Activated T-cell treated with anti-CD3 and anti-CD28 coated beads, Interleukin-2, amount 50 U/mL, for 1 hour (primary cell): ENCODE results near the gene ARHGAP35.
"Not testable (repeated sequence)": the region's sequence is repeated elsewhere in the genome, so short reads cannot be mapped to it uniquely, and the experiment has no call there.

ENCODE experiments used
- DNase-seq: peaks from one replicate; pipeline ENCODE4 v3.0.0-alpha.2; 2020

The ARHGAP35 gene

DNA sequence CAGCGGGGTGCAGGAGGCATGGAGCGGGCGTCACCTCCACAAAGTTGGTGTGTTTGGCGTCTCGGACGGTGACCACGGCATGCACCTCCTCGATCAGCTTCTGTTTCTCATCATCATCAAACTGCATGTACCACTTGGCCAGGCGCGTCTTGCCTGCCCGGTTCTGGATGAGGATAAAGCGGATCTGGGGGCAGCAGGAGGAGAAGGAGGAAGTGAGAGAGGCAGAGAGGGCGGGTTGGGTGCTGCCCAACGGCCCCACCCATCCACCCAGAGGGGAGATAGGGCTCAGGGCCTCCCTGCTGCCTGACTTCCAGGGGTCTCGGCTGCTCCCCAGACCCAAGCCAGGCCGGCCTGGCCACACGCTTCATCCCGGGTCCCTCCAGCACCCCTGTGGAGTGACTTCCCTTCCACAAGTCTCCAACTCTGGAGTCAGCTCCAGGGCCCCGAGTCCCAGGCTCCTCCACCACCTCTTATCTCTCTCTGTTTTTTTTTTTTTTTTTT lies 14.8 kb upstream of the ARHGAP35 start:
- DNase-seq, result no peak

DNA sequence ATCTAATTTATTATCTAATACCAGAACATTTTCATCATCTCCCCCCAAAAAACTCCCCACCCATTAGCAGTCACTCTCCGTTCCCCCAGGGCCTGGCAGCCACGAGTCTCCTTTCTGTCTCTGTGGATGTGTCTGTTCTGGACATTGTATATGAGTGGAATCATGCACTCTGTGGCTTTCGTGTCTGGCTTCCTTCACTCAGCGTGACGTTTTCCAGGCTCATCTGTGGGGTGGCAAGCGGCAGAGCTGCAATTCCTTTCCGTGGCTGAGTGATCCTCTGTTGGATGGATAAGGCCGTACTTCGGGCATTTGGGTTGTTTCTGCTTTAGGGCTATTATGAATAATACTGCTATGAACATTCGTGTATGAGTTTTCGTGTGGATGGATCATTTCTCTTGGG lies 13.3 kb upstream of the ARHGAP35 start:
- no peak for DNase-seq

DNA sequence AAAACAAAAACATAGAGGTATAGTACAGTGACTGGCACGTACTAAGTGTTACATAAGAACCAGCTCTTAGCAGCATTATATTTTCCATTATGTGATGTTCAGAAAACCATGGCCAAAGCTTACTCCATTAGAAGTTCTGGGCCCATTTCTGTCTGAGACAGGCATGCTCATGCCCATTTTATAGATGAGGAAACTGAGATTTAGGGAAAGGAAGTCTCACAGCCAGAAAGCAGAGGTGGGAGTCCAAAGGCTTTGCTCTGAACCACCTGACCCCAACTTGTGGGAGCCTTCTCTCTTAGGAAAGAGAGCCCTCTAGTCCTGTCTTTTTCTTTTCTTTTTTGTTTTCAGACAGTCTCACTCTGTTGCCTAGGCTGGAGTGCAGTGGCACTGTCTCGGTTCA lies 12.4 kb upstream of the ARHGAP35 start:
- DNase-seq, result no peak

DNA sequence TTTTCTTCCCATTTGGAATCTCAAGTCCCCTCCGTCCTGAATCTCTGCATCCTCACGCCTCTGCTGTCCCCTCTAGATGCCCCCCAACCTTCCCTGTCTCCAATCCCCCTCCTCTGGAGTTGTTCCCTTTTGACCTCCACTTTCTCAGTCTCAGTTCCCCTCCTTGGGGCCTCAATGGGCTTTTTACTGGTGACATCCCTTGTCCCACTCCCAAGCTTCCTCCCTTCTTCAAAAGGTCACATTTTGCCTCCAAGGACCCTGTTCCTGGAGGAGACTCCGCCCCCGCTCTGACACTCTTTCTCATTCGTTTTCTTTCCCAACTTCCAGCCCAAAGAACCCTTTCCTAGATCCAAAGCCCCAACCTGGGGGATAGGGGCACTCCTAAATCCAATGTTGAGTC lies 11.2 kb upstream of the ARHGAP35 start:
- DNase-seq, result no peak

DNA sequence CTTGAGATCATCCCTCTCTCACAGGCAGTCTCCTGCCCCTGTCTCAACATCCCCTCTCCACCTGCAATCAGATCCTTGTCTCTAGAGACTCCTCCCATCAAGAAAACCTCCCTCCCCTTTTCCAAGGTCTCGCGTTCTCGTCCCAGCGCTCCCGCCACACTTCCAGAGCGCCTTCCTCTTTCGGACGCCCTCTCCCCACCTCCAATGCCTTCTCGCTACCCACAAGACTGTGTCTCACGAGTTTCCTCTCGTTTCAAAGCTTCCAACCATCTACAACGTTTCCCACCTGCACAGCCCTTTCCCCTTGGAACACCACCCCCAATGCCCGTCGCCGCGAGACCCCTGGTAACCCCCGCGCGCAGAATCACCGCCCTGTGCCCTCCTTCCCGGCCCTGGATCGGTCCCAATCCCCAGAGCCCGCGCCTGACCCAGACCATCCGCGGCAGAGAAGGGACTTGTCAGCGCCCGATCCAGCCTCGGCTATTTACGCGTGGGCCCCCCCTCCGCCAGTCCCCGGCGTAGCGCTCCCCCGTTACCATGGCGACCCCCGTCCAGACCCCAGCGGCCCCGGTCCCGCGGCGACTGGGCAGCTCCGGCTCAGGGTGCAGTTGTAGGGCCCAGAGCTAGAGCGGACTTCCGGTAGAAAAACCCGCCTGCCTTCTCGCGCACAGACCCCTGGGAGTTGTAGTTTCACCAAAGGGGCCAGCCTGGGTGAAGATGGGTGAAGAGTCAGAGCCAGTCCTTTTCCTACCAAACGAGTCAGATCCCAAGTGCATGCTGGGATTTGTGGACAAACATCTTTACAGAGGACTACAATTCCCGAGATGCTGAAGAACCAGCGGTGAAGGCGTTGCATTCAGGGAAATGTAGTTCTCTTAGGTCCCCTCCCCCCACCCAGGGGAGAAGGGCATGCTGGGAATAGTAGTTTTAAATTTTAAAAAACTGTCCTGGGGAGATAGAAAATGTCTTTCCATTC lies 10.3 kb upstream of the ARHGAP35 start, which contains the start of gene AP2S1:
TSS of gene AP2S1 (minus strand) at position 619 of the 976 bp plus-strand sequence. CDS start at position 539, 80 bp downstream.
- peak; percentile 89 for DNase-seq

DNA sequence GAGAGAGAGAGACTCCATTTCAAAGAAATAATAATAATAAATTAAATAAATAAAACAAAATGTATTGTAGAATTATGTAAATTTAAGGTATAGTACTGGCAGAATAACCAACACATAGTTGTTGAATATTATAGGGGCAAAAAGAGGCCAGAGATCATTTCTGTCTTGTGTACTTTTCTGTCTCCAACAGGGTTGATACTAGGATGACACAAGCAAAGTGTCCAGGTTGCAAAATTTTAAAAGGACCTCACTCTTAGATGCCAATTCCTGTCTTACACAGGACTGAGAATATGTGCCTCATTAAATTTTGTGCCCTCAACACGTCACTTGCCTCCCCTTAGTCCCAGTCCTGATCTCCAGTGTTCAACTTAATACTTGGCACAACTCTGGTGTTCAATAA lies 8.0 kb upstream of the ARHGAP35 start:
- no peak for DNase-seq

DNA sequence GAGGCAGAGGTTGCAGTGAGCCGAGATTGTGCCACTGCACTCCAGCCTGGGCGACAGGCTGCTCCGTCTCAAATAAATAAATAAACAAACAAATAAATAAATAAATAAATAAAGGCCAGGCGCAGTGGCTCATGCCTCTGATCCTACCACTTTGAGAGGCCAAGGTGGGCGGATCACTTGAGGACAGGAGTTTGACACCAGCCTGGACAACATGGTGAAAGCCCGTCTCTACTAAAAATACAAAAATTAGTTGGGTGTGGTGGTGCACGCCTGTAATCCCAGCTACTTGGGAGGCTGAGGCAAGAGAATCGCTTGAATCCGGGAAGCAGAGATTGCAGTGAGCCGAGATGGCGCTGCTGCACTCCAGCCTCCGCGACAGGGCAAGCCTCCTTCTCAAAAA lies 6.1 kb upstream of the ARHGAP35 start:
- DNase-seq, result not testable (repeated sequence)

DNA sequence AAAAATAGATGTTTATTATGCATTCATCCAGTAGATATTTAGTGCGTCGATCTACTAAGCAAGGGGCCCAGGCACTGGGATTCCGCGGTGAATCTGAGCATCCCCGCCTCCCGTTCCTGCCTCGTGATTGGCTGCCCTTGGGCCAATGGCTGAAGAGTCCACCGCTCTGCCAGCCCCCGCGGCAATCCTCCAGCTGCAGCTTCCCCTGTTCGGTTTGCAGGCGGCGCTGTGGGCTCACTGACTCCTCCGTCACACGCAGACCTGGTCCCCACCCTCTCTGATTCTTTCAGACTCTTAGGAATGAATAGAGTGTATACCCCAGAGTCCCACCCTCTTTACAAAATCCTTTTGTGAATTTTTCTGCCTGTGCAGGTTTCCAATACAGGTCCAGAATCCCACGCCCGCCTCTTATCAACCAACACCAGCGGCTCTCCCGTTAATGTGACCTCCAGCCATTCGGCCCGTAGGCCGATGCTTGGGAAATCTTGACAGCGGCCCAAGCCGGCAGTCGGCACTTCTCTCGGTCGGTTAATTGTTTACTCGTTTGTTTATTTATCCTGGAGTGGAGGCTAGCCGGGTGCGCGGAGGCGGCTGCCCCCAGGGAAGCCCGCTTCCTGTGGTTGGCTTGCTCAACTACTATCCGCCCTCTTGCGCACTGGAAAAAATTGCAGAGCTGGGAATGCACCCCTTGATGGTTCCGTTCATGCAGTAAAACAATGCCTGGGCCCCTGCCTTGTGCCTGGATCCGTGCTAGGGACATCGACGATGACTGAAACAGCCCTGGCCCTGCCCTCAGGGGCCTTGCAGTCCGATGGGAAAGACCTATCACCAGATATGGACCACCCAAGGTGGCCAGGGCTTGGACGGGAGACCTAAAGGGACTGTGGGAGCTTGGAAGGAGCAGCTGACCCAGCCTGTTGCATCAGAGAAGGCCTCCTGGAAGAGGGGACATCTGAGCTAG lies 4.5 kb upstream of the ARHGAP35 start:
- DNase-seq, result peak; percentile 88

DNA sequence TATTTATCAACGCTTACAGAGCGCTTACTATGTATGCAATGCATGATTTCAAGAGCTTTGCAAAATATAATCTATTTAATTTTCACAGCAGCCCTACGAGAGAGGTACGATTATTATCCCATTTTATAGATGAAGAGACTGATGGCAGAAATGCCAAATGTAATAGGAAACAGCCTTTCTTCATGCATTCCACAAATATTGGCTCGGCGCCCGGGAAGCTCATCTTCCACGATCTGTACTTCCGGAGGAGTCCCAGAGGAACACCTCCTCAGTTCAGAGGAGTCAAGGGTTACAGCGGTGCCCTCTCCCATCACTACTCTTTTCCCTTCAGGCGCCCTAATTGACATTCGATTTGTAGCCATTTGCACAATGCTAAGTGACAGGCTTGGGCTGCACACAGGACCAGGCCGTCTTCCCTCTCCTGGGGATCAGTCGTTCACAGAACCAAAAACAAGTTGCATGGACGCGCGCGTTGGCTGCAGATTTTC lies 1.1 kb upstream of the ARHGAP35 start:
- no peak for DNase-seq

DNA sequence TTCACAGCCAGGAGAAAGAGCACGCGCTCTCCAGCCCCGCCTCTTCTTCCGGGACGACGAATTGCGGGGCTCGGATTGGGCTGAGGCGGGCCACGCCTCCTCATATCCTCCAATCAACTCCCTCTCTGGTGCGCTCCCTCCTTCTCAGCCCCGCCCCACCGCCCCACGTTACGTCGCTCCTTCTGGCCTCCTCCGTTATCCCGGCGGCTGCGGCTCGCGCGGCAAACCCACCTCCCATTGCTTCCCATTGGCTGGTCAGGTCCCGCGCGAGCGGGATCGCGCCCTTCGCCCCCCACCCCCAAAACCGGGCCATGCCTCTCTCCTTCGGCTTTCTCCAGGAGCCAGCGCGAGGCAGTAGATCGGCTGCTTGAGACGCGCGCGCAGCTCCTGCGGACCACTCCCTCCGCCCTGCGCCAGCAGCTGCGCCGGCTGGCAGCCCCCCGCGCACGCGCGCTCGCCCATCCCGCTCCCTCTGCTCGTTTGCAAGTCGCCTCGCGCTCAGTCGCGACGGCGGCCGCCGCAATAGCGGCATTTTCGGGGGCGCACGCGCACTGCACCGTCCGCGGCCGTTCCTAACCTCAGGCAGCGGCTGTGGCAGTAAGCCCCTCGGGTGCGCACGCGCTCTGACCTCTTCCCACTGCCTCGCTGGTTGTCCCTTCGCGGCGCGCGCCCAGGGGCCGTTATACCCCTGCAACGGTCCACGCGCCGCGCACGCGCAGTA lies 512 bp upstream of the ARHGAP35 start:
- peak; percentile 91 for DNase-seq

DNA sequence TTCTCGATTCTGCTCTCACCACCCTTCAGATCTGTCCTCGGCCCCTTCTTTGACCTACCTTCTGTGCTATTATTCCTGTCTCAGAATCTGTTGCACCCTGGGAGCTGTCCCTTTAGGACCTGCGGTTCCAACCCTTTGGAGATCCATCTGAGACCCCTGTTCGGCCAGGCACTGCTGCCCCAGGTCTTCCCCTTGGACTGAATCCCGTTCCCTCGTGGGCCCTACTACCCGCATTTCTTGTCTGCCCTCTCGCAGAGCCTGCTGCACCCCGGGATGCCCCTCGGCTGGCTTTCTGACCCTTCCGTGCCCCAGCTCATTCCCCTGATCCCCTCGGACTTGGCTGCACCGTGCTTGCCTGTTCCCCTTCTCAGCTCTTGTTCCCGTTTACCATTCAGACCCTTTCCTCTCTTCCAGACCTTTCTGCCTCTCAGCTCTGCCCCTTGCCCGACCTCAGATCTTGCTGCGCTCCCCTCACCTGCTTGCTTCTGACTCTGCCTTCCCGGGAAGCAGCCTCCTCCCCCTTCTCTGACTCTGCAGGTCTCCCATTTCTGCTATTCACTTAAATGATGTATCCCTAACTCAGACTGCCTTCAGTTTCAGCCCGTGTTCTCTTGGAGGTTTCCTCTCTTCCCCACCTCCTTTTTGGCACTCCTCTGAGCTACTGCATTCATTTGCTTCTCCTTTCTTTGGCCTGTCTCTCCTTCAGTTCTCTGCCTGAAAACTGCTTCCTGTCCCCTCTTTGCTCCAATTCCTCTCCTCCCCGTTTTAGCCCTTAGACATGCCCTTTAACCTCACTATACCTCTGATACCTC lies 1.1 kb downstream of the ARHGAP35 start:
- DNase-seq, result peak; percentile 28

DNA sequence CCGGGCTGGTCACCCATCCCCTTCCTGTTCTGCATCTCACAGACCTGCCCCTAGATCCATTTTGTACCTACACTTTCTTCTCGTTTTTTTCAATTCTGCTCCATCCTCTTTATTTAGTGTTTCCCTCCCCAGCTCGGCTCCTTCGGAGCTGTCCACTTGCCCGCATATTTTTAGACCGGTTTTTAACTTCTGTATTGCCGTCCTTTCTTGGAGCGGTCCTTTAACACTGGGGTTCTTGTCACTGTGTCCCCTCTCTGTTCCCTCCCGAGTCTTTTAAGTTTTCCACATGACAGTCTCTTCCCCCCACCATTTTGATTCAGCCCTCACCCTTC lies 1.7 kb downstream of the ARHGAP35 start:
- no peak for DNase-seq

DNA sequence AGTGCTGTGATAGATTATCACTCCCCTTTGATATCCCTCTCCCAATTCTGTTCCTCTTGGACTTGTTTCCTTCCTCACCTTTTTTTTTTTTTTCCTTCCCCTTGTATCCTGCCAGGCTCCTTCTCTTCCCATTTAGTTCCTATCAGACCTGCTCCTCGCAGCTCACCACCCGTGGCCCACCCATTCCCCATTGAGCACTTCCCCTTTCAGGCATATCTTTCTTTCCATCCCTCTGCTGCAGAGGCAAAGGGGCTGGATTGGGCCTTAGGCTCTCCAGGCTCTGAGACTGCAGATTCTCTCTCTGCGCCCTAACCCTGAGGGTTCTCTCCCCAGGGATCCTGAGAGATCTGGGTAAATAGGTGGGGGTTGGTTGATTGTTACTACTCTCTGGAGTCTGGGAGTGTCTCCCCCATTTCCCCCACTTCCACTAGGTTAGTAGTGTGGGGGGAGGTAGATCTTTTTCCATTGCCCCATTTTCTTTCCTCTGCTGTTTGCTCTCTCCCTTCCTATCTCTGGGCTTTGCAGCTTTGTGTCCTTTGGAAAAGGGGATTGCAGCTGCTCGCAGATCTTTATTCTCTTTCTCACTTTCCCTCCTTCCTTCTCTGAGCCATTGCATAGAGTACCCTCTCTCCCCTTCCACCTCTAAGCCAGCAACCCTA lies 2.3 kb downstream of the ARHGAP35 start:
- no peak for DNase-seq

DNA sequence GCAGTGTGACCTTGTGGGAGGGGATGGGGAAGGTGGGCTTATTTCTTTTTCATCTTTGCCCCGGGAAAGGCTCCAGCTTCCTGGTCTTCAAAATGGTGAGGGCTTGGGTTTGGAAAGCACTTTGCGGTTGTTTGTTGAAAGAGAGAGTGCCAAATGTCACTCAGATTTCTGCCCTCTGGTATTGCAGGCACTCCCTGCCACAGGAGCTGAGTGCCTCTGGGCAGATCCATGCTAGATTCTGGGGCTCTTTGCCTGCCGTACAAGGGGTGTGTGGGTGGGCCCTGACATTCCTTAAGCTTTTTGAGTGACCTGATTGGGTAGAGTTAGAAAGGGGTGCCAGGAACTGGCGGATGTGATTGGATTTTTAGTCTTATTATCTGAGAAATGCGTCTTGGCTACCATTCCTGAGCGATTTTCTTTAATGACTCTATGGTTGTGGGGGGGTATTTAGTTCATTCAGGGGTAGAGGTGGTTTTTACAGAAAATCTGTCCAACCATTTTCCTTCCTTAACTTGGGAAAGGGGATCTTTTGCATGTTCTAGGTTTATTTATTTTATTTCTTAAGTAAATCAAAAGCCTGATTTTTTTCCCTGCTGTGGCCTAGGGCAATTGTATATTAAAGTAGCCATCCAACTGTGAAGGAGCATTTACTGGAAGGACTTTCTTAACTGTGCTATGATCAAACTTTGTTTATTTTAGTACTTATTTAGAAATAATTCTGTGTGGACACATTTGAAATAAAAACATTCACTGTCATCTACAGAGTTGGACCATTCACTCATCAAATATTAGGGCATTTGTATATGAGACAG lies 3.2 kb downstream of the ARHGAP35 start:
- no peak for DNase-seq

DNA sequence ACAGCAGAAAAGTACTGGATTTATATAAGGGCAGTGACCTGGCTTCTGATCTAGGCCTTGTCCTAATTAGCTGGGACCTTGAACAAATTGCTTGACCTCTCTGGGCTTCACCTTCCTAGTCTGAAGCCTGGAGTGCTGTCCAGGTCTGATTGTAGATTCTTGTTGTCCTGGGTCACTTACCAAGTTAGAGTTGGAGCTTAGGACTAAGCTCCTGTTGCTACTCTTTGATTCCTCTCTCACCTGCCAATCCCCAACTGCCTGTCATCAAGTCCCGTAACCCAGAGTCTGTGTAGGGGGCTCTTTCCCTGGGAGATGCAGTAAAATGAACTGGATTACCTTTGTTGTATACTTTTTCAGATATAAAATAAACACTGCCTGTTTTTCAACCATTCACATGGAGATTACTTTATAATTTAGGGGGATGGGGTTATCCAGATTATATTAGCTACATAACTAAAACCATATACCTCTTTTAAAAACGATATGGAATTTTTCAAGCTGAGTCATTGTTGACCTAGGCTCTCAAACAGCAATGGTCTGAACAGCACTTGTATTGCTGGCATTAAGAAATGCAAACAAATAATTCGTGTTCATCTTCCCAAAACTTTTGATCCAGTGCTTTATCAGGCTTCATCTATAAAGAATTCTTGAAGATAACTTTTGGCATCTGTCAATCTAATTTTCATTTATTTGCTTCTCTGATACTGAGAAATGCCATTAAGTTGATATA lies 5.8 kb downstream of the ARHGAP35 start:
- no peak for DNase-seq

DNA sequence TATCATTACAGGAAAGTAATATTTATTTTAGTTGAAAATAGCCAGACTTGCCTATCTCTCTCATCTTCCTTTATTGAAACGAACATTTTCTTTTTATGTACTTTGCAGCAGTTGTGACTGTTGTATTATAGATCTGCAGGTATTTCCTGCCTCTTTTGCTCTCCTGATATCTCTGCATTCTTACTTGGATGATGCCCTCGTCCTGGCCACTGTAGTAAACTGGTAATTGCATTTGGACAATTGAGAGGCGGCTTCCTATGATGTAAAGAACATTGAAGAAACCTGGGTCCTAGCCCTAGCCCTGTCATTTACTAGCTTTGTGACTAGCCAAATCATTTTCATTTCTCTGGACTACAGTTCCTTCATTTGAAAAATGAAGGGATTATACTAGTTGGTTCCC lies 6.4 kb downstream of the ARHGAP35 start:
- DNase-seq, result no peak

DNA sequence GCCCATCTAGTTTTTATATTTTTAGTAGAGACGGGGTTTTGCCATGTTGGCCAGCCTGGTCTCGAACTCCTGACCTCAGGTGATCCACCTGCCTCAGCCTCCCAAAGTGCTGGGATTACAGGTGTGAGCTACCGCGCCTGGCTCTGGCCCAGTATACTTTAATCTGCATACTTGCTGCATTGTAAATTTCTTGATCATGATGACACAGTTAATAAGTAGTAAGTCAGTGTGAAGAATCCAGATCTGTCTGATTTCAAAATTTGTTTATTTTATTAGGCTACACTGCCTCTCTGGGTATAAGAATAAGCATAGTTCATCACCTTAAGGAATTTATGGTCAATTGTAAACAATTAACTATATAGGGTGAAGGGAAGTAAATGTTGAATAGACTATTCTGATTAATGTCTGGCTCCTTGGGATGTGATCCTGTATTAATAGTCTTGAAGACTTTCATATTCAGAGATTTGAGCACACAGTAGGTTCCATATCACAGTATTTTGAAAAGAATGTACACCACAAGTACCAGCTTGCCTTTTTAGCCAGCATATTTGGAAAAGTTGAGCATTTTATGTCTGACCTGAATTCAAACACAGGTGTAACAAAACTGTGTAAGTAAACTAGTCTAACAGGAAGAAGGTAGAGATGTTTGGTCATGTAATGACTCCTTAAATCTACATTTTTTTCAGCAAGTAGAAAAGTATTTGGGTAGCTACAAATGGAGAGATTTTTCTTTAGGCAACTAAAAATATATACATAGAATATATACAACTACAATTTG lies 7.4 kb downstream of the ARHGAP35 start:
- DNase-seq, result no peak

DNA sequence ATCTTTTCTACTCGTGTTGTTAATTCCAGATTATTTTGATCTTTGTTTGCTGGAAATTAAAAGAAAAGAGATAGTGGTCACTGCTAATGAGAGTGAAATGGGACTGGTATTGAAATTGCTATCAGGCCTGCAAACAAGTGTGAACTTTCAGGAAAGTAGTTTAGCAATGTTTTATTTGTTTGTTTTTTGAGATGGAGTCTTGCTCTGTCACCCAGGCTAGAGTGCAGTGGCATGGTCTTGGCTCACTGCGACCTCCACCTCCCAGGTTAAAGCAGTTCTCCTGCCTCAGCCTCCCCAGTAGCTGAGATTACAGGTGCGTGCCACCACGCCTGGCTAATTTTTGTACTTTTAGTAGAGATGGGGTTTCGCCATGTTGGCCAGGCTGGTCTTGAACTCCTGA lies 10.4 kb downstream of the ARHGAP35 start:
- not testable (repeated sequence) for DNase-seq

DNA sequence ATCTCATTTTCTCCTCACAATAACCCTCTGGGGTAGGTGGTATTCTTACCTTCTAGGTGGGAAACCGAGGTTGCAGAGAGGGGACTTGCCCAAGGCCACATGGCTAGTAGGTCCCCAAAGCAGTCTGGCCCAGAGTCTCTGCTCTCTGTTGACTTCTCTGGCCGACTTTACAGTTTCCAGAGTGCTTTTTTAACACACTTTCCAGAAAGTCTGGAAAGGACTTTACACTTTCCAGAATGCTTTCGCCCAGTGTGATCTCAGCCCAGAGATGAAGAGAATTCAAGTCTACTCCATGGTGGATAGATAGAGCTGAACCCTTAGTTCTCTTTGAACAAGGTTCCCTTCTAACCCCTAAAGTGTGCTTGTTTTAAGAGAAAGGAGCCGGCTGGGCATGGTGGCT lies 12.2 kb downstream of the ARHGAP35 start:
- DNase-seq, result no peak
